Tibial artery (tissue), 4 donors: Measurements from ENCODE around the gene HS6ST1.
A peak's percentile ranks its signal among the peaks of the same experiment; 100 is the strongest.

Experiments used
- DNase-seq, 2 donors: peaks; one replicate each; pipeline ENCODE4 v3.0.0-alpha.2; 2019
- H3K27ac ChIP-seq, 2 donors: fragments of 200-600 bp; sonication (generic) in 1 of 2; 1 replicate in 1 of 2; 2 replicates in 1 of 2; pipeline ENCODE4 v1.5.1; 2018 to 2019; ENCODE audit warnings: mild to moderate bottlenecking in 1 of 2
- H3K27me3 ChIP-seq, 2 donors: fragments of 200-600 bp; sonication (generic) in 1 of 2; one replicate each; pipeline versions ENCODE4 v1.5.1 to v1.6.0; 2016 to 2019
- H3K36me3 ChIP-seq, 3 donors: fragments of 200-600 bp; sonication (generic) in 2 of 3; one replicate each; pipeline ENCODE4 v1.5.1; 2016 to 2019; ENCODE audit warnings: mild to moderate bottlenecking in 2 of 3
- H3K4me1 ChIP-seq, 4 donors: fragments of 200-600 bp; sonication (generic) in 2 of 4; 1 replicate in 3 of 4; 2 replicates in 1 of 4; pipeline ENCODE4 v1.5.1; 2016 to 2019
- H3K4me3 ChIP-seq, 2 donors: fragments of 200-600 bp; sonication (generic) in 1 of 2; 1 replicate in 1 of 2; 2 replicates in 1 of 2; pipeline ENCODE4 v1.5.1; 2018 to 2019; ENCODE audit warnings: mild to moderate bottlenecking in 2 of 2
- H3K9me3 ChIP-seq, 3 donors: fragments of 200-600 bp; sonication (generic) in 1 of 3; one replicate each; pipeline ENCODE4 v1.5.1; 2016 to 2019
- CTCF ChIP-seq, 2 experiments: fragments of 200-600 bp in 1 of 2; fragments of 450-650 bp in 1 of 2; IDR thresholded peaks; one replicate each; pipeline ENCODE4 v1.5.1; 2017 to 2019; ENCODE audit warnings: antibody characterized with exemption in 2 of 2, mild to moderate bottlenecking in 1 of 2, moderate library complexity in 1 of 2
- intact Hi-C: fragments of 100-400 bp; cut with DNase I; formaldehyde crosslinking; loops from one replicate; pipeline ENCODE4 v1.15.0; 2023; ENCODE audit warnings: low total_unique reads

Gene HS6ST1

GRCh38 chr2:128323555-128323931 is 4.9 kb upstream of the HS6ST1 start:
- Histone ChIP-seq H3K9me3 (no peaks in the 10 kb centered on the region), H3K27ac (peak overlapping the region; percentile 72 to 76), H3K27me3 (no peaks in the 10 kb centered on the region), H3K36me3 (no peaks in the 10 kb centered on the region), H3K4me1 (peaks cover 10 to 47% (median 34%) of the 10 kb centered on the region in 4 donors), H3K4me3 (no peak overlapping the region)
- no peak for TF ChIP-seq CTCF (IDR thresholded peaks at IDR 0.05)
- intact Hi-C loops, result loop anchor here (5.0 to 10.0 kb wide), 3 partner anchors 99 to 981 kb away; no protein-coding TSS in a partner anchor
- no peak for DNase-seq

- H3K27ac ChIP-seq, result peak overlapping the region; percentile 72 to 76
- peak overlapping the region; percentile 54 to 58 for H3K4me3 ChIP-seq
- H3K36me3 ChIP-seq, result no peaks in the 10 kb centered on the region
- intact Hi-C loops, result loop anchor here (5.0 to 10.0 kb wide), 3 partner anchors 99 to 982 kb away; no protein-coding TSS in a partner anchor
- no peaks in the 10 kb centered on the region for H3K27me3 ChIP-seq
- no peak for TF ChIP-seq CTCF (IDR thresholded peaks at IDR 0.05)
- peak in 1 of 2 donors; percentile 71 for DNase-seq
- H3K4me1 ChIP-seq, result peaks cover 10 to 47% (median 34%) of the 10 kb centered on the region in 4 donors
- H3K9me3 ChIP-seq, result no peaks in the 10 kb centered on the region
Measured at GRCh38 chr2:128322715-128323554, 4.3 kb upstream of the HS6ST1 start.

GRCh38 chr2:128321784-128322714 is 3.4 kb upstream of the HS6ST1 start:
- no peaks in the 10 kb centered on the region for H3K27me3 ChIP-seq
- H3K4me1 ChIP-seq, result peaks cover 10 to 55% (median 41%) of the 10 kb centered on the region in 4 donors
- H3K27ac ChIP-seq, result peak overlapping the region; percentile 72 to 76
- peak; percentile 86 to 94 for DNase-seq
- TF ChIP-seq CTCF (IDR thresholded peaks at IDR 0.05), result peak; percentile 96 to 97
- intact Hi-C loops, result loop anchor here (5.0 to 10.0 kb wide), 3 partner anchors 100 to 983 kb away; no protein-coding TSS in a partner anchor
- H3K4me3 ChIP-seq, result peak overlapping the region; percentile 54 to 58
- H3K36me3 ChIP-seq, result no peaks in the 10 kb centered on the region
- no peaks in the 10 kb centered on the region for H3K9me3 ChIP-seq

- H3K27me3 ChIP-seq, result no peaks in the 10 kb centered on the region
- H3K9me3 ChIP-seq, result no peaks in the 10 kb centered on the region
- peak in 1 of 2 donors; percentile 69 for DNase-seq
- no peaks in the 10 kb centered on the region for H3K36me3 ChIP-seq
- H3K27ac ChIP-seq, result peak overlapping the region; percentile 38 to 72
- TF ChIP-seq CTCF (IDR thresholded peaks at IDR 0.05), result no peak
- peaks cover 10 to 61% (median 49%) of the 10 kb centered on the region in 4 donors for H3K4me1 ChIP-seq
- H3K4me3 ChIP-seq, result peak overlapping the region; percentile 54 to 58
- intact Hi-C loops, result loop anchor here (5.0 to 10.0 kb wide), 3 partner anchors 101 to 984 kb away; no protein-coding TSS in a partner anchor
Measured at GRCh38 chr2:128320906-128321771, 2.5 kb upstream of the HS6ST1 start.
